Esophagus muscularis mucosa (tissue), 4 donors: ENCODE measurements around the gene RNF220. TPM values are rescaled to one million over a fixed set of nuclear protein-coding genes. Genes with fewer than 3 reads are reported as not detected.

Experiments
- DNase-seq: peaks from one replicate; pipeline ENCODE4 v3.0.0-alpha.2; 2017; ENCODE audit errors: extremely low spot score
- H3K27ac ChIP-seq, 4 donors: fragments of 200-600 bp; sonication (generic); replicated peaks in 1 of 4; 1 replicate in 3 of 4; 2 replicates in 1 of 4; pipeline ENCODE4 v1.5.1; 2016 to 2019; ENCODE audit warnings: mild to moderate bottlenecking in 1 of 4
- H3K27me3 ChIP-seq, 4 donors: fragments of 200-600 bp; sonication (generic); one replicate each; pipeline versions ENCODE4 v1.5.1 to v1.6.0; 2016 to 2019
- H3K36me3 ChIP-seq, 4 donors: fragments of 200-600 bp; sonication (generic); one replicate each; pipeline ENCODE4 v1.5.1; 2016 to 2019
- H3K4me1 ChIP-seq, 4 donors: fragments of 200-600 bp; sonication (generic); one replicate each; pipeline ENCODE4 v1.5.1; 2016 to 2019
- H3K4me3 ChIP-seq, 4 donors: fragments of 200-600 bp; sonication (generic); 1 replicate in 2 of 4; 2 replicates in 2 of 4; pipeline ENCODE4 v1.5.1; 2016 to 2019; ENCODE audit warnings: mild to moderate bottlenecking in 4 of 4, moderate library complexity in 1 of 4
- H3K9me3 ChIP-seq, 4 donors: fragments of 200-600 bp; sonication (generic); 1 replicate in 3 of 4; 2 replicates in 1 of 4; pipeline ENCODE4 v1.5.1; 2016 to 2019
- CTCF ChIP-seq, 3 experiments: fragments of 200-600 bp in 2 of 3; fragments of 450-650 bp in 1 of 3; sonication (generic) in 2 of 3; IDR thresholded peaks; one replicate each; pipeline ENCODE4 v1.5.1; 2017 to 2019; ENCODE audit warnings: antibody characterized with exemption in 3 of 3, mild to moderate bottlenecking in 2 of 3, moderate library complexity in 1 of 3
- EP300 ChIP-seq: sonication (generic); formaldehyde crosslinking; IDR thresholded peaks from one replicate; pipeline ENCODE4 v1.6.1; 2017; ENCODE audit warnings: antibody characterized with exemption
- POLR2A ChIP-seq: fragments of 450-650 bp; IDR thresholded peaks from one replicate; pipeline ENCODE4 v1.6.1; 2017; ENCODE audit warnings: antibody characterized with exemption, moderate library complexity, mild to moderate bottlenecking, low read depth
- POLR2AphosphoS5 ChIP-seq, 2 donors: sonication (generic); formaldehyde crosslinking; IDR thresholded peaks; one replicate each; pipeline ENCODE4 v1.6.1; 2017; ENCODE audit warnings: antibody characterized with exemption in 2 of 2
- WGBS: methylation state at CpG from one replicate; pipeline ENCODE4 v1.1.5; 2018; 5-methylcytosine and 5-hydroxymethylcytosine counted together
- intact Hi-C: fragments of 100-400 bp; cut with DNase I; formaldehyde crosslinking; loops from one replicate; pipeline ENCODE4 v1.15.1; 2023
- total RNA-seq, 4 donors: library from RNA; depleted of rRNA; stranded (reverse); fragments of >200 nt; gene quantifications; one replicate each; pipeline versions ENCODE4 v1.1.0 to v1.2.1, GENCODE V29; 2016

The RNF220 gene
- total RNA-seq, result 100 to 1,000 TPM; 112 to 157 (median 126) TPM

GRCh38 chr1:44405031-44405797 lies at the start of gene RNF220:
Gene RNF220, plus strand, starts transcription at chr1:44405255.
- H3K36me3 ChIP-seq, result no peaks in the 10 kb centered on the region
- H3K4me1 ChIP-seq, result peaks cover 38 to 46% (median 43%) of the 10 kb centered on the region in 4 donors
- TF ChIP-seq POLR2AphosphoS5 (IDR thresholded peaks at IDR 0.05) (peak in 1 of 2 donors; percentile 16), EP300 (no peak)
- peaks cover 11 to 99% (median 78%) of the 10 kb centered on the region in 4 donors for H3K27me3 ChIP-seq
- DNase-seq, result no peak
- 3% methylated on average over 31 of the region's 55 CpGs for WGBS
- intact Hi-C loops, result no loop called here
- H3K9me3 ChIP-seq, result no peaks in the 10 kb centered on the region
- H3K27ac ChIP-seq, result peak within 1 kb of the TSS; percentile 3 to 36 (median 16)
- H3K4me3 ChIP-seq, result peak within 1 kb of the TSS; percentile 44 to 60 (median 48)

GRCh38 chr1:44355582-44356305 lies 49.3 kb upstream of the RNF220 start:
- Histone ChIP-seq H3K4me3 (peak overlapping the region; percentile 76 to 100 (median 98)), H3K4me1 (peaks cover 16 to 38% (median 30%) of the 10 kb centered on the region in 4 donors), H3K36me3 (no peaks in the 10 kb centered on the region), H3K9me3 (no peaks in the 10 kb centered on the region), H3K27ac (peak overlapping the region in 1 of 4 donors; percentile 77), H3K27me3 (no peaks in the 10 kb centered on the region)
- intact Hi-C loops, result loop anchor here (10.0 kb wide), 1 partner anchor 141 kb away; the partner anchor contains the start of gene DMAP1
- 66% methylated on average over 12 of the region's 12 CpGs for WGBS
- DNase-seq, result no peak
- TF ChIP-seq CTCF (IDR thresholded peaks at IDR 0.05), result no peak
- no peak for TF ChIP-seq POLR2AphosphoS5 (IDR thresholded peaks at IDR 0.05)
- TF ChIP-seq EP300, result no peak
- no peak for TF ChIP-seq POLR2A

- Histone ChIP-seq H3K27ac (no peak overlapping the region), H3K36me3 (no peaks in the 10 kb centered on the region), H3K9me3 (no peaks in the 10 kb centered on the region), H3K4me3 (no peak overlapping the region), H3K4me1 (peaks cover 16 to 26% (median 24%) of the 10 kb centered on the region in 4 donors), H3K27me3 (no peaks in the 10 kb centered on the region)
- no peak for DNase-seq
- intact Hi-C loops, result loop anchor here (10.0 kb wide), 1 partner anchor 143 kb away; the partner anchor contains the start of gene DMAP1
- TF ChIP-seq POLR2AphosphoS5 (IDR thresholded peaks at IDR 0.05) (no peak), EP300 (no peak), POLR2A (no peak), CTCF (IDR thresholded peaks at IDR 0.05) (no peak)
- 70% methylated on average over 4 of the region's 4 CpGs for WGBS
Observed at GRCh38 chr1:44357710-44358109, 47.3 kb upstream of the RNF220 start.

GRCh38 chr1:44359234-44359935 lies 45.7 kb upstream of the RNF220 start:
- Histone ChIP-seq H3K4me3 (no peak overlapping the region), H3K36me3 (no peaks in the 10 kb centered on the region), H3K27ac (no peak overlapping the region), H3K9me3 (no peaks in the 10 kb centered on the region), H3K27me3 (no peaks in the 10 kb centered on the region), H3K4me1 (peaks cover 6 to 10% (median 8%) of the 10 kb centered on the region in 4 donors)
- TF ChIP-seq EP300 (no peak), CTCF (IDR thresholded peaks at IDR 0.05) (no peak)
- intact Hi-C loops, result loop anchor here (10.0 kb wide), 1 partner anchor 145 kb away; the partner anchor contains the start of gene DMAP1
- no peak for DNase-seq
- WGBS, result 83% methylated on average over 6 of the region's 6 CpGs
